ENCODE results near the gene RELA. TPM values are rescaled to one million over a fixed set of nuclear protein-coding genes. Genes with fewer than 3 reads are reported as not detected.
"Not testable (repeated sequence)": the region's sequence is repeated elsewhere in the genome, so short reads cannot be mapped to it uniquely, and the experiment has no call there.

Gene RELA
- polyA plus RNA-seq, 12 donors: 34.7 to 75.7 (median 39.8) TPM; not detected in 1

GRCh38 chr11:65680192-65680743, 17.6 kb upstream of the RELA start:
- no peak for DNase-seq

GRCh38 chr11:65672982-65673381, 10.3 kb upstream of the RELA start:
- no peak for DNase-seq

GRCh38 chr11:65672180-65672860, 9.6 kb upstream of the RELA start:
- no peak for DNase-seq

- DNase-seq: peak; percentile 83
These were observed 1.0 kb upstream of the RELA start for GRCh38 chr11:65663639-65664200.

GRCh38 chr11:65662247-65662798, 393 bp downstream of the RELA start:
- DNase-seq: no peak

- no peak for DNase-seq
These were observed 993 bp downstream of the RELA start for GRCh38 chr11:65661599-65662246.

GRCh38 chr11:65660908-65661307, 1.8 kb downstream of the RELA start:
- DNase-seq: not testable (repeated sequence)

GRCh38 chr11:65660038-65660437, 2.7 kb downstream of the RELA start:
- DNase-seq: no peak

GRCh38 chr11:65658174-65659021, 4.3 kb downstream of the RELA start:
- no peak for DNase-seq

GRCh38 chr11:65657426-65657825, 5.3 kb downstream of the RELA start:
- no peak for DNase-seq

- no peak for DNase-seq
These were observed 7.0 kb downstream of the RELA start for GRCh38 chr11:65655570-65656332.

GRCh38 chr11:65654375-65655349, 8.1 kb downstream of the RELA start:
- no peak for DNase-seq

GRCh38 chr11:65653229-65654225, 9.2 kb downstream of the RELA start:
- no peak for DNase-seq

GRCh38 chr11:65652511-65653228, 10.0 kb downstream of the RELA start:
- peak; percentile 96 for DNase-seq

GRCh38 chr11:65651589-65652510, 10.9 kb downstream of the RELA start:
- no peak for DNase-seq

- no peak for DNase-seq
These were observed 11.5 kb downstream of the RELA start for GRCh38 chr11:65651339-65651588.
